Stimulated activated CD4-positive, alpha-beta T cell treated with anti-CD3 and anti-CD28 coated beads, Interleukin-2, amount 100 ng/mL, for 48 hours (primary cell): ENCODE data around the gene DGCR2.
"Not testable (repeated sequence)": the region's sequence is repeated elsewhere in the genome, so short reads cannot be mapped to it uniquely, and the experiment has no call there.

Source experiments
- DNase-seq, 2 donors: peaks; one replicate each; pipeline ENCODE4 v3.0.0-alpha.2; 2020

DGCR2 gene

DNA sequence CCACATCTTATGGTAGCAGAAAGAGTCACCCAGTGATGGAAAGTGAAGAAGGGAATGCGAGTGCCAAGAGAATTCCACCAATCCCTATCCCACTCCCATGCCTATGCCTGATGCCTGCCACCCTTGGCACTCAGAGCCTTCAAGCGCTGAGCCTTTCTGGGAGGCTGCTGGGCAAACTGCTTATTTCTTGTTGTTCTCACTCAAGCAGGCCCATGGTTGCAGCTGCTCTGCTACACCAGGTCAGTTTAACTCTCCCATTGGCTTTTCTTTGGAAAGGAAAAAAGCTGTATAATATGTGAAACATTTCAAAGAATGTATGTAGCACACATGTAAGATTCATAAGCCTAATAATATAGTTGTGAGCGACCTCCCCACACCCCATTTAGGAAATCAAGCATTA lies 41.4 kb downstream of the DGCR2 start:
- no peak for DNase-seq

DNA sequence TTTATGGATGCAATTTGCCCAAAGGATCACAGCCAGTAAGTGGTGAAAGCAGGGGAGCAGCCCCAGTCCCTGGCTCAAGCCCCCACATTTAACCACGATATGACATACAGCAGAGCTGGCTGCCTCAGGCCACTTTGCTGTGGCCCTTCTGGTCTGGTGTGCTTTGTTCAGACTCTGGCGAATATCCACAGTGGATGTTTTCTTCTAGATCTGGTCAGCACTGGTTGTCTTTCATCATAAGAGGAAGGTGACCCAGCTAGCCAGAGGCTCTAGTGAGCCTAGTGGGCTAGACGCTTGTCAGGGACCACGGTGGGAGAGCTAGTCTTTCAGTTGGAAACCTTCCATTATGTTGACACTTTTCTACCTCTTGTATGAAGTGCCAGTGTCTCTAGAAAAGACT lies 42.5 kb downstream of the DGCR2 start:
- DNase-seq: no peak

DNA sequence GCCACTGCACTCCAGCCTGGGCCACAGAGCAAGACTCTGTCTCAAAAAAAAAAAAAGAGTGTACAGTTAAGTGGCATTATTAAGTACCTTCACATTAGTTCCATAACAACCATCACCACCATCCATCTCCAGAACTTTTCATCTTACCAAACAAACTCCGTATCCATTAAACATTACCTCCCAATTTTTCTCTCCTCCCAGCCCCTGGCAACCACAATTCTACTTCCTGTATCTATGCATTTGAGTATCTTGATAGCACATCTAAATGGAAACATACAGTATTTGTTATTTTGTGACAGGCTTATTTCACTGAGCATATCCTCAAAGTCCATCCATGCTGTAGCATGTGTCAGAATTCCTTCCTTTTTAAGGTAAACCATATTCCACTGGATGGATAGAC lies 46.8 kb downstream of the DGCR2 start:
- DNase-seq: no peak

DNA sequence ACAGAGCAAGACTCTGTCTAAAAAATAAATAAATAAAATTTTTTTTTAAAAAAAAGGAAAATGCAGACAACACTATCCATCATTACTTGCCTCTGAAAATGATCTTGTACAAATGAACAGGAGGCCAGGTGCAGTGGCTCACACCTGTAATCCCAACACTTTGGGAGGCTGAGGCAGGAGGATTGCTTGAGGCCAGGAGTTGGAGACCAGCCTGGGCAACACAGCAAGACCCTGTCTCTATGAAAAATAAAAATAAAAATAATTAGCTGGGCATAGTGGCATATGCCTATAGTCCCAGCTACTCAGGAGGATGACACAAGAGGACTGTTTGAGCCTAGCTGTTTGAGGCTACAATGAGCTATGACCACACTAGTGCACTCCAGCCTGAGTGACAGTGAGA lies 49.4 kb downstream of the DGCR2 start:
- DNase-seq: not testable (repeated sequence)

DNA sequence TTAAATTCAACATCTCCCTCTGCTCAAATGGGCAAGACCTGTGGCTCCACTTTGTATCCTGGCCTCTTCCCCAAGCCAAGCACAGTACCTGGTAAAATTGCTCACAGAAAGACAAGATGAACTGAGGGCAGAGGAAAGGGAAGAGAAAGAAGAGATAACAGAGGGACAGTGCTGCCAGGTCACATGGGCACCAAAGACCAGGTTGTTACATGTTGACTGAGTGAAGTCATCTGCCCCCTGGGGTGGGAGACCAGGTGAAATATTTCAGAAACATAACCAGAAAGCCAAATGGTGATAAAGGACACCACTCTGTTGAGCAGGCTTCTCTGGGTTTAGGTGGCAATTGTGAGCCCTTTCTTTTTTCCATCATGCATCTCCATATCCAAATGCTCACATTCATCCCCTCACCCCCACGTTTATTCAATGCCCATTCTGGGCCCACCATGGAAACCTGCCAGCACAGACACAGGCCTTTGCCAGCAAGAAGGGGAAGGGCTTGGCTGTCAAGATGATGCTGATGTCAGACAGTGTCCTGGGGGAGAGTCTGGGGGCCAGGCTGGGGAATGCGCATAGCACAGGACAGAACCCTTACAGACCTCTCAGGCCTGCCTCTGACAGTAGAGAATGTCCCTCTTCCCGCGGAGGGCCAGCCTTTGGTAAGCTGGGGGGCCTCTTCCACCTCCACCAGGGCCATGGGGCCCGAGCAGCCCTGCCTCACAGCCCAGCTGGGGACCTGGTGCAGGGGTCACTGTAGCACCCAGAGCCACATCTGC lies 51.6 kb downstream of the DGCR2 start:
- DNase-seq: no peak

DNA sequence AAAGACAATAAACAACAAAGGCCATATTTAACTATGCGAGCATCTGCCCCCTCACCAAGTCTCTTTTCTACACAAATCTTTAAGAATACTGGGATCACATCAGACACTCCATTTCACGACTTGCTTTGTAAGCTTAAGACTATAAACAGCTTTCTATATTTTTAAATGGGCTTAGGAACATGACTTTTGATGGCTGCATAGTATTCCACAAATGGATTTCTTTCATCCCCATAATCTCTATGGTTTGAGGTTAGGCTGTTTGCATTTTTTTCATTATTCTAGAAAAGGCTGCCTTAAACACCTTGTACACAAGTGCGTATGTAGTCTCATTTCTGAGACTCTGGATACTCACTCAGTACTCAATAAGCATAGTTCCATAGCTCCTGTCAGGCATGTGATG lies 52.8 kb downstream of the DGCR2 start:
- no peak for DNase-seq

DNA sequence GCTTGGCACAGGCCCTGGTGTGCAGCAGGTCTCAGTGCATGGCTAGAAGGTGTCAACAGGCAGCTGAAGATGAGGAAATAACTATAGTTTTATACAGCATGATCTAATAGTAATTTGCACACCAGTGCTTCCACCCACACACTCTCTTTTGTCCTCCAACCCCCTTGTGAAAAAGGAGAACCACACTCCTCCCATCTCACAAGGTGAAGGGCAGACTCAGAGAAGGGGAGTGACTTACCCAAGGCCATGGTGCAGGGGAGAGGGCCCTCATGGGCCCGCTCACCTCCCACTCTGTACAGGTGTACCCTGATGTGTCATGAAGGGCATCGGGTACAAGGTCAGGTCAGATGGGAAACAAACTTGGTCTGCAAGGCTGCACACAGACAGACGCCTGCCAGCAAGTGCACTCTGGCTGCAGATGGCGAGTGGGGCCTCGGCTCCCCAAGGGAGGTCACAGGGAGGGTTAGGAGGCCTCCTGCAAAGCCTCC lies 53.4 kb downstream of the DGCR2 start:
- DNase-seq: no peak

DNA sequence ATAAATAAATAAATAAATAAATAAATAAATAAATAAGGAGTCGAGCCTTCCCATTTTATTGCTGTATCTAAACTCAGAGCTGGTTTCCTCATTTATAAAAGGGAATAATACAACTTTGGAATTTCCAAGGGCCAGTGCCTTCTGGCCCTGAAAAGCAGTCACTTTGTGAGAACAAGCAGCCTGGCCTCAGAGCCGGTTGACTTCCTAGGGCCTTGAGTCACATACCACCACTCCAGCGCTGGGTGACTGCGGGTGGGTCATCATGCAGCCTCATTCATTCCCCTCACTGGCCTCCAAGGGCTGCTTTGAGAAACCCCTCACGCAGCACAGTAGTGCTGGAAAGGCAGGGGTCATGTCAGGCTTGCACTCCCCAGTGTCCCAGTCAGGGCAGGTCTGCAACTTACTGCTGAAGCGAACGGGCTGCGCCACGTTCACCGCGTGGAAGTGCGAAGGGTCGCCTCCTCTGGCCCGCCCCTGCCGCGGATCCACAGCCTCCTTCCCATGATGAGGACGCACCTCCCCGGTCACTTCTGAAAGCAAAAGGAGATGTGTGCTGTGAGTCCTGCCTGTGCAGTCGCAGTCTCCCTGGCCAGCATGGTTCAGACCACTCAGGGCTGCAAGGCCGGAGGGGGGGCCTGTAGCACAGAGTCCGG lies 54.4 kb downstream of the DGCR2 start:
- no peak for DNase-seq

DNA sequence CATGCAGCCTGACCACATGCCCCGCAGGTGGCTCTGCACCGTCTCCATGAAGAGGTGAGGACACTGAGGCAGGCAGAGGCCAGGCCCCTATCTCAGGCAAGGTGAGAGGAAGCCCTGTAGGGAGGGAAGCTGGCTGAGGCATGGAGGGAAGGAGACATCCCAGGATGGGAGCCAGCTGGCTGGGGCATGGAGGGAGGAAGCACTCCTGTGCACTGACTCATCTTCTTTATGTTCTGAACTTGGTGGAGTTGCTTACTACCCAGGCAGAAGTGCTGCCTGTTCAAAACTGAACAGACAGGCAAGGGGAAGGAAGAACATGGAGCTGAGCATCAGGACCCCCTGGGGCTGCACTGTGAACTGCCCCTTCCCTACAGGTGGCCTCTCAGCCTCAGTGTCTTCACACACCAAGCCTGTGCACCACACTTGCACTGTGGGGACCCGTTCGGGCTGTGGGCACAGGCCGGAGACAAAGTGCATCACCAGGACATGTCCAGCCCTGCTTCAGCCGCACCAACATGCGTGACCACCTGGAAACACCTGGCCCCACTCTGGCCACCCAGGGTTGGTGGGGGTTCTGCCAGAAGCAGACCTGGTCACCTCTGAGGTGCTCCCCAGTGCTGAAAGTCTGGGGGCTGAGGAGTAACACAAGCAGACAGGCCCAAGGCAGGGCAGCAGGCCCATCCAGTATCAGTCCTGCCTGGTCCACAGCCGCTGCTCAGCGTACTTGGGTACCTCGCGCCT lies 55.5 kb downstream of the DGCR2 start:
- DNase-seq: no peak

DNA sequence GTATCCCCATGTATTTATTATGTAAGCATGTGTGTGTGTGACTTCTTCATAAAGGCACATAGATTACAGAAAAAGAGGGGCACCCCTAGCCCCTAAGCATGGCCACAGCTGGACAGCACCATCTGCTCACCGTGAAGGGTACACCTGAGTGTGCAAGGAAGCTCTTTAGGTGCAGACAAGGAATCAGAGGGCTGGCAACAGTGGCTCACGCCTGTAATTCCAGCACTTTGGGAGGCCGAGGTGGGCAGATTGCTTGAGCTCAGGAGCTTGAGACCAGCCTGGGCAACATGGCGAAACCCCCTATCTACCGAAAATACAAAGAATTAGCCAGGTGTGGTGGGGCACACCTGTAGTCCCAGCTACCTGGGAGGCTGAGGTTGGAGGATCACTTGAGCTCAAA lies 56.3 kb downstream of the DGCR2 start:
- DNase-seq: no peak

DNA sequence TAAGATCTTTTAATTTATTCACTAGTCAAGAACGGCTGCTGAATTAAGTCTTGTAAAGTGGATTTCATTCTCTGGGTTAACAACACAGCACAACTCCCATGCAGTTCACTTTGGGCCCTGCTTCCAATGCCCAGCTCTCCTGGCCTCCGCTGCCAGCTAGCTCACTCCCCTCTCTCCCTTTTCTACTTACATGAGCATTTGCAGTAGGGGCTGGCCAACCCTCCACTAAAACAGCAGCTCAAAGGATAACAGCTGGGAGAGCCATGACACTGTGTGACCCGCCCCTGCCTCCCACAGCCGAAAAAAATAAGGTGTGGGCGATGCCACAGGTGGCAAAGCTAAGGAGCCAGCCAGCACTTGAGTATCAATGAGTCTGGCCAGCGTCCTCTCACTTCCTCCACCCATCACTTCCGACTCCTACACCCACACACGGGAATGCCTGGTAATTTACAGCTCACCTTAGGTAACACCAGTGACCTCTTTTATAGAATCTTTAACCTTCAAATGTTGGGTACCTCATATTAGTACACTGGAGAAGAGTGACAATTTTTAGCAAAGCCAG lies 56.8 kb downstream of the DGCR2 start:
- DNase-seq: no peak

DNA sequence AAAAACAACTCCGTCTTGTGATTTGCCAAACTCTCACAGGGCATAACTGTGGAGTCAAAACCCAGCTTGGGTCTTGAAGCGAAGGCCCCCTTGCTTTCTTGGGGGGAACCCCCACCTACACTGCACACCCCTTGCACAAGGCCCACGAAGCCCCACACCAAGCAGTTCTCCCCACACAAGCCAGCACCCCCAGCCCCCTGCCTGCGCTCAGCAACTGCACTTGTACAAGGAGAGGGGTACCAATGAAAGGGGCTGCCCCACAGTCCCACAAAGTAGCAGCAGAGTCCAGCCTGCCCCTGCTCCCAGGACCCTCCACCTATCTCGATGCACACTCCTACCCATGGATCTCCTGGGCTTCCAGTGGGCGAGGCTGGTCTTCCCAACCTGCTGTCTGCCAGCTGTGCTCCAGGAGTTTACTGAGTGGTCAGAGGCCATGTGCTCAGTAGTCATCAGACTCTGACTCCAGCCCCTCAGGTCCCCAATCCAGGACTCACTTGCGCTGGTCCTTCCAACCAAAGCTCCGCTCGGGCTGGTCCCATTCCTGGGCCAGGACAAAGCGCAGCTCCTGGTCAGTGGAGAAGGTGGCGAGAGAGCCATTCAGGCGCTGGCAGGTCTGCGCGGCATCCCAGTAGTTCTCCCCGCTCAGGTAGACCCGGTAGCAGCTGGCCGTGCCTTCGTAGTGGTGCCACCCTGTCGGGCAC lies 57.7 kb downstream of the DGCR2 start:
- DNase-seq: no peak

DNA sequence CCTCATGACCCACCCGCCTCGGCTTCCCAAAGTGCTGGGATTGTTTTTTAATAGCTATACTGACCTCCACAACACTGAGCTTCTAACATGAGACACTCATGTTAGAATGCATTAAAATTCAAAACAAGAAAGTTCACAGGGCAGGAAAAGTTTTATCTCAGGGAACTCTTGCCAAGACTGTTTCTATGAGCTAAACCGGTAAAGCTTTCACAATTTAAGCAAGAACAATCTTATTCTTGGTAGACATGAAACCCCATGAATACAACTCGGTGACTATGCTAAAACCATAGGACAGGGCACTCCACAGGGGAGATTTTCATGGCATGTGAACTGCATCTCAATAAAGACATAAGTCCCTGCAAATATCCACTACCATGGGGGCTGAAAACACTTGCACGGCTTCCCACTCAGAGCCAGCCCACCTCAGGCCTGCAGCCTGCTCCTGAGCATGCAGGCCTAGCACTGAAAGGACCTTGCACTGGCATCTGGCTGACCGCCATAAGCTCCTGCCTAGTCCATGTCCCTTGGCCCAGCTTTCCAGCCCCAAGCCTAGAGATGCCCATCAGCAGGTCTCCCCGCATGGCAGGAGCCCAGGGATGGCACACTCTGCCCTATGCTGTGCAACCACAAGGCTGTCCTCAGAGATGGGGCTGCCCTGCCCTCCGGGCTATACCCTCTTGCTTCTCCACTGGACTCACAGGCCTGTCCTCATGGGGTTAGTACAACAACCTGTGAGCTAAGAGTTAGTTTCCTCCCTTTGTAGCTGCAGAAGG lies 58.4 kb downstream of the DGCR2 start:
- no peak for DNase-seq

DNA sequence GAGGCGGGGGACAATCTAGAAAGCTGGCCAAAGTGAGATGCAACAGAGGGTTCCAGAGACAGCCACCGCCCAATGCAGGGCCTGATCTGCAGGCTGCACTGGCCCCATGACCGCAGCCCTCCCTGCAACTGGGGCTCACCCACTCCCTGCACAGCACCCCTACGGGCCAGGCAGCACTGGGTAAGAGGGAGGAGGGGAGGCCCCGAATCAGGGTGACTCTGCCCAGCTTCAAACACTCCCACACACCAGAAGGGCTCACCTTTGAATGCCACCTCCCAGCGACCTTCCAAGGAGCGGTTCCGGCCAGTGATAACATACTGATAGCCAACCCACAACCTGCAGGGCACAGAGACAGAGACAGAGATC lies 59.3 kb downstream of the DGCR2 start:
- no peak for DNase-seq

DNA sequence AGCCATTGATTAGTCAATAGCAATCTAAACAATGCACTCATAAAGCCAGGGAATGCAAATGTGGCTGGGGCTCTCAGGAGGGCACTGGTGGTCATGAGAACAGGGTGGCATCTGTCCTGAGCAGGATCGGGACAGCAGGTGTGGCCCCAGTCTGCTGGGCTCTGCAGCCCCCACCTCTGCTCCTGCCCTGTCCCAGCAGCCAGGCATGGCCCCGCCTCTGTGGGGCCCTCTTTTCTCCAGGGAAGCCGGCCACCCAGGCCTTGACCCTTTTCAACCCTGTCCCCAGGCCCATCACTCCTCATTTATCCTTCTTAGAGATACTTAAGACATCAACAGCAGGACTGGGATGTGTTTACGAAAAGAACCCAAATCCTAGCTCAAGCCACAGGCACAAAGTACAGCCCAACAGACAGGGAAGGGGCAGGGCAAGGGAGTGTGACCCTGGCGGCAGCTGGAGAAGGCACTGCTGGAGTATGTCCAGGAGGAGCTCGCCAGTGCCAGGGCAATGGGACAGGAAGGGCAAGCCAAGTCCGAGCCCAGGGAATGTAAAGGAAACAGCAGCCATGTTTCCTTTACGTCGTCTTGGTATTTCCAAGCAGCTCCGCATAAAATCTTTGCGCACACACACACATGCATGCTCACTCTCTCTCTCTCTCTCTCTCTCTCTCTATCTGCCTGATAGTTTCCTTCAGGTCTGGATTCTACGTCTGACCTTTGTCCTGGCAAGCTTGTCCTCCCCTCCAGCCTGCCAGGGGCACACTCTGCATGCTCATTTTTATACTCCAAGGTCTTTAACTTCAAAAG lies 59.9 kb downstream of the DGCR2 start:
- no peak for DNase-seq

DNA sequence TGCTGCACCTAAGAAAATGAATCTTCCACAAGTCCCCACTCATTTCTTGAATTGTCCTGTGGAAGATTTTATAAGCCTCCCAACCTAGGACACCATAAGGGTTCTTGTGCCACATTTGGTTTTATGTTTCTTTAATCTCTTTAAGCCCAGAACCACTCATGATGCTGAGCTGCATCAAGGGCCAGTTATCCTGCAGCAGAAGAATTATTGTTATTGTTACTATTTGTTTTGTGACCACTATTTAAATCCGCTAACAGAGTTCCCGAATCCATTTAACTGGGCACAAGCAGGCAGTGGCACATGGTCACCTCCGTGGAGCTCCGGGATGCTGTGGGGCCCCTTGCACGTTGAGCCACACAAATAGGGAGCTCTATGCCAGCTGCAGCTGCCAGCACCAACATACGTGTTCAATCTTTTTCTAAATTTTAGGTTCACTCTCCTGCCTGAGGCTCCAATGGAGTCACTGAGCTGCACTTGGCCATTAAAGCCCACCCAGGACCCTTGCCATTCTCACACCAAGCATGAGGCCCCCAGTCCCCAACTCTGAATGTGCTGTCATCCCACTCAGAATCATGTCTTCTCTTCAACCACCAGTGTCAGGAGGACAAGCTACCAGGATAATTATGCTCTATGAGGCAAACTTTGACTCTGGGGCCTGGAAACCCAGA lies 60.6 kb downstream of the DGCR2 start:
- no peak for DNase-seq

DNA sequence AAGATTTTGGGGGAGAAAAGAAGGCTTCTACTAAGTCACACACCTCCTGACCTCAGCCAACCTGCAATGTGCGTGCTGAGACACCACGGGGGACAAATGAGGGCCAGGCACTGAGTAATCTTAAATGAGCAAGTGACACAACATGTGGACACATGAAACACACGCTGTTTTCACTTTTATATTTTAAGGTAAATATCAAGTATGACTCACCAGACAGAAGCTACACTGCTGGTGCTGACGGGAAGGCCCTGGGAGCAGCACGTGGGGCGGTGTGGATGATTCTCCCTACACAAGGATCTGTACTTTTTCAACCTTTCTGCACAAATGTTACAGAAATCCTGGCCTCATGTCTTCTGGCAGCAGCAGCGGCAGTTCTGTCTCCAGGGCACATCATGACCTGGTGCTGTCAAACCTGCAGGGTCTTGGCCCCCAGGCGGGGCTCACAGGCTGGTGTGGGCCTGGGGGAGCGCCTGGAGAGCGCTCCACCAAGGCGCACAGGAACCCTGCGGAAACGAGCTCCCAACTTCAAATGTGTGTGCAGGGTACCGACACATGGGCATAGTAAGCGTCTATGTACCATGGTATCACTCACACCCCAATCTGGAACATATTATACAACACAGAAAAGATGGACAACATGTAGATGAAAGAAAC lies 61.7 kb downstream of the DGCR2 start:
- DNase-seq: no peak

DNA sequence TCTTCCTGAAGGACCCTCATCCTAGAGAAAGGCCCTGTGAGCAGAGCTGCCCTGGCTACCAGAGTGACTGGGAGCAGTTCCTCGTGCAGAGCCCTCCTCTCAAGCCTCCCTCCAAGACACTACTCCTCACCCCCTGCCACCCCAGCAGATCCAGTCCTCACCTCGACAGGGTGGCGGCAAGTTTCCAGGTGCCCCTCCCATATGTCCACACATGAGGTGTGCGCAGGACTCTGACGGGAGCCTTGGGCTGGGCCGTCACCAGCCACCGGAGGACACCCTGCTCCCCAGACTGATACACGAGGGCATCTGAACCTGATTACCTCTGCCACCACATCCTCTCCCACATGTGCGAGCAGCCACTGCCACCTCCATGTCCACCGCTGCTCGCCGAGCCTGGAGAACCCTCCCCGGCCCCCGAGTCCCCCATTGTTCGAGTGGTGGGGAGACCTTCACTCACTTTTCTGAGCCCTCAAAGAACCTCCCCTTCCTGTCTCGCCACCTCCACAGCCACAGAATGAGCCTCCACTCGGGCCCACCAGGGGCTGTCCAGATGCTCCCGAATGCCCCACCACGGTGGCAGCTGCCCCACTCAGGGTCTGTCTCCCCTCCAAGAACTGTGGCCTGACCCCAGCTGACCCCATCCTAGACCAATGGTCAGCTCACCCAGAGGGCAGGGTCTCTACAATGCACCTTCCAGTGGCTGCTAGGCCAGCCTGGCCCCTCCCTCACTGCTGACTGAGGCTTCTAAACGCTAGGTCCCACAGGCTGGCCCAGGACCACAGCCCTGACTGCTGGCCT lies 62.5 kb downstream of the DGCR2 start:
- DNase-seq: no peak

DNA sequence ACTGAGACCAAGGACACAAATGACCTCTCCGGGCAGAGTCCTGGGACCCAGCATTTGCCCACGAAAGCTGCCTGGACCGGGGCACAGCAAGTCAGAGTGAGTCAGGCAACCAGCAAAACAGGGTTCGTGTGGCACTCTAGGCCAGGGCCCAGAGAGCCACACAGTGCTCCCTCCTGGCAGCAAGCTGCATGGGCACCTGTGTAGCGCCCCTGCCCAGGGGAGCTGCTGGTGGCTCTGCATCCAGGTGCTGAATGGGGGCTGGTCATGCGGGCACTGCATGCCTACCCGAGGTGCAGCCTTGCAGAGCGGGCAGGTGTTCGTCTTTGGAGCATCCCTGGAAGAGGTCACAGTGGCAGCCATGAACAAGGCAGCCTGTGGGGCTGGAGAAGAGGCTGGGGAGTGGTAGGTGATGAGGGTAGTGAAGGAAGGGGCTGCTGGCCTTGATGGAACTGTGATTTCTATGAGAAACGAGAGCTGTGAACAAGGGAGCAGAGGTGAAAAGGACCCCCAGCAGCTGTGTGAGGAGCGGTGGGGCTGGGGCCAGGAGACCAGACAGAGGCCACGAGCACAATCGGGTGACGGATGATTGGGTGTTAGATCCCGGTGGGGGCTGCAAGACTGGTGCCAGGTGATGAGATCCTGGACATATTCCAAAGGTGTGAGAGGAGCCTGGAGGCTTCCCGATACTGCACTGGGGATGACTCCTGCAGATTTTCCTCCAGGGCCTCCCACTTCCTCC lies 63.3 kb downstream of the DGCR2 start:
- no peak for DNase-seq
